NCI-H2227 treated with DMSO at 0.1 percent for 48 hours (cell line): Measurements from ENCODE around the gene PSD2.
A peak's percentile ranks its signal among the peaks of the same experiment; 100 is the strongest.

Experiments used
- DNase-seq: peaks from one replicate; lab custom pipeline; 2025; lab: John Stamatoyannopoulos, UW

Gene PSD2

DNA sequence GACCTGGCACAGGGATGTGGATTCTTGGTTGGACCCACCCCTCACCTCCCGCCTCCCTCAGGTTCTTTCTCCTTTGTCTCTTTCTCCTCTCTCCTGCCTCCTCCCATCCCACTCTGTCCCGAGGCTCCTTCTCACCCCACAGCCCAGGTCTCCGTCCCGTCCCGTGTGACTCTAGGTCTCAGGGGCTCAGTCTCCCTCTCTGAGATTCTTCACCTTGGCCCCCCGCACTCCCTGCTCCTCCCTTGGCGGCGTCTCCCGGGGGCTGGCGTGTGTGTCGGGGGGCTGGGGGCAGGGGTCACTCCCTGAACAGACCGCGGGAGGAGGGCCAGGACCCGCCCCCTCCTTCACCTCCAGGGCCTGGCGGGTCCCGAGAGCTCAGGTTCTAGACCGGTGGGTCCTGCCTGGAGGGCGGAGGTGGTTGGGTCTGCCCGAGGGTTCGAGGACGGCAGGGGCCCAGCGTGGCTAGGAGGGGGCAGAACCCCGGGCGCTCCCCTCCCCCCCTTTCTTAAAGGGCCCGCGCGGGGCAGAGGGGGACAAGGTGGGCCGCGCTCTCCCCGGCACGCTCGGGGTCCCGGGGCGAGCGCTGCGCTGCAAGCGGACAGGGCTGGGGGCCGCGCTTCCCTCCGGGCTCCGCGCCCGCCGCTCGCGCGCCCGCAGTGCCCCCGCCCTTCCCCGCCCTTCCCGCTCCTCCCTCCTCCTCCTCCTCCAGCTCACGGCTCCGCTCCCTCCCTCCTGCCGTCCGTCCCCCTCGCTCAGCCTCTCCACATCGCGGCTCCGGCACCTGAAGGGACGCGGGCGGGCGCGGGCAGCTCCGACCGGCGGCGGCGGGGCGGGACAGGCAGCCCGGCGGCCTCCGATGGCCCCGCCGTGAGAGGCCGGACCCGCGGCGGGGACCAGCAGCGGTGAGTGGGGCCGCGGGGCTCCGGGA is at the start of gene PSD2:
Gene PSD2 (plus strand): TSS at position 735 of the 928 bp plus-strand sequence. CDS start 13,633 bp downstream, outside the sequence.
- no peak for DNase-seq

- DNase-seq, result no peak
Observed at GRCh38 chr5:139746691-139747582, 48.7 kb upstream of the PSD2 start.

DNA sequence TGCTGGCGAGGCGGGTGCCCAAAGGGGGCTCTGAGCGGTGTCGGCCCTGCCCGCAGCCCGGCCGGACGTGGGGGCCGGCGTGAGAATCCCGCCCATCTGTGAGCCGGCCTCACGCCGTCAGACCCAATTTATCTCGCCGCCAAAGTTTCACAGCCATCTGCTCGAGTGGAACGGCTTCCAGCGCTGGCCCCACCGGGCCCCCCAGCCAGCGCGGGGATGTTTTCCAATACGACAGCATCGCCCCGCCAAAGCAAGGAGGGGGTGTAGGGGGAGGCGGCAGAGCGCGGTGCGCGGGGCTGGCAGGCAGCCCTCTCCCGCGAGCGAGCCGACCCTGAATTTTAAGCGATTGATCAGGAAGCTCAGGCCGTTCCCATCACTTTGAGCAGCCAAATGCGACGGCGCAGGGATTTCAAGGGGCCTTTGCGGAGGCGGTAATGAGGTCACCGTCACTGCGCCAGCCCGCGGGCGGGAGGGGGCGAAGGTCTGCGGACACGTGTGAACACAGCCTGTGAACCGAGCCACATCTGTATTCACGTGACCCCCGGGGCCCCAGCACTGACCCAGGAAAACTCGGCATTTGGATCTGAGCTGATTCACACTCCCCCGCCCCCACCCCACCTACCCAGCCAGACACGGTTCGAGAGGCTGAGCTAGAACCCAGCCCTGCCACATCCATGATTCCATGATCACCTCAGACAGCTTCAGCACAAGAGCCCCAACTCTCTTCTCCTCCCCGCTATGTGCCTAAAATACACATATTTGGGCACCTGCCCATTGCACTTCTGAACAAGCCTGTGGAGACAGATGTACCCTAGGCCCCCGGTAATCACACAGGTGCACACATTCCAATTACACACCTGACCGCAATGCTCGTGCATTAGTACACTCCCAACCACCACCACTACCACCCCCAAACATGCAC is 47.8 kb upstream of the PSD2 start:
- peak; percentile 21 for DNase-seq

GRCh38 chr5:139748505-139748826 is 47.1 kb upstream of the PSD2 start:
- no peak for DNase-seq

- peak; percentile 13 for DNase-seq
Observed at GRCh38 chr5:139749242-139749641, 46.4 kb upstream of the PSD2 start.

DNA sequence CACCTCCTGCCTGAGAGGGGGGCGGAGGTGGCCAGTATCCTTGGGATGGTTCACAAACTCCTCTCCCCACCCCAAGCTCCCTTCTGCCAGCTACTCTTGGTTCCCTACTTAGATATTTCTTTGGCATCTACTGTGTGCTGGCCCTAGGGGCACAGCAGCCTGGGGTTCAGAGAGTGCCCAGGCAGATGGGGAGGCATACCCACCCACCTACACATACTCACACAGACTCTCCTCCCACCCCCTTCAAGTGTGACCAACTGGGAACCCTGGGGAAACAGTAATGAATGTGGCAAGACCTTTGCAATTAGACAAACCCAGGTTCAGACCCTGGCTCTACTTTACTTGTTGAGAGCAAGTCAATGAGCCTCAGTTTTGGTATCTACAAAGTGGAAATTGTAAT is 44.4 kb upstream of the PSD2 start:
- DNase-seq, result no peak

DNA sequence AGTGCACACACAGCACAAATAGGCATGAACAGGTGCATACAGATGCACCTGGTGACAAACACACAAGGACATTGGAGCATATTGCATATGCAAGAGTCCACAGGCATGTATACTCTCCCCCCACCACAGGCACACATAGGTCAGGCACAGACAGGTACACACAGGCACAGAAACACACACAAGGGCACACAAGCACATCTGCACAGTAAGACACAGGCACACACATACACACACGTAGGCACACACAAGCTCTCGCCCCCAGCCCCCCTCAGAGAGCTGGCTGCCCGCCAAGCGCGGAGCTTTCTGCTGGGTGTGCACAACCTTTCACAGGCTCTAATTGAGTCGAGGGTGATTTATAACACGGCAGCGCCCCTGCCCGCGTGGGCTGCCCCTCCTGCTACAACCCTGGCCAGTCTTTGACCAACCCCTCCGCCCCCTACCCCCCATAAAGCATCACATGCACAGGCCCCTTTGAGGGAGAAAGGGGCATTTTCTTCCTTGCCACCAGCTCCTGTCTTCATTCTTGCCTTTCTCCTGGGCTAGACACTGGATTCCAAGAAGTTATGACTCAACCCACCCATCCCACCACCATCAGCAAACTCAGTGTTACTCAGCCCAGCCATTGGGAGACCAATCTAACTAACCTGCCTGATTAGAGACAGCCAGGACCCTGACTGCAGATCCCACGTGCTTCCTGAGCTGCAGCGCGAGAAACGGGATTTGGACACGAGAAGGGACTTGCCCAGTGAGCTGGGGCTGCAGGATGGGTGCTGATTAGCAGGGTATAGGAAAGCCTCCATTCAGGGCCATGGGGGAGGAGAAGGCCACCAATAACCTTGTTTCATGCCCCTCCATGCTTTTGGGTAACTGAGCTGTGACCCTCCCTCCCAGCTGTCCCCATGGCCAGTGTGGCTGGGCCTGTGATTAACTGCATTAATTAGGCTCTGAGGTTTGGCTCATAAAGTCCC is 42.8 kb upstream of the PSD2 start:
- peak; percentile 52 for DNase-seq

DNA sequence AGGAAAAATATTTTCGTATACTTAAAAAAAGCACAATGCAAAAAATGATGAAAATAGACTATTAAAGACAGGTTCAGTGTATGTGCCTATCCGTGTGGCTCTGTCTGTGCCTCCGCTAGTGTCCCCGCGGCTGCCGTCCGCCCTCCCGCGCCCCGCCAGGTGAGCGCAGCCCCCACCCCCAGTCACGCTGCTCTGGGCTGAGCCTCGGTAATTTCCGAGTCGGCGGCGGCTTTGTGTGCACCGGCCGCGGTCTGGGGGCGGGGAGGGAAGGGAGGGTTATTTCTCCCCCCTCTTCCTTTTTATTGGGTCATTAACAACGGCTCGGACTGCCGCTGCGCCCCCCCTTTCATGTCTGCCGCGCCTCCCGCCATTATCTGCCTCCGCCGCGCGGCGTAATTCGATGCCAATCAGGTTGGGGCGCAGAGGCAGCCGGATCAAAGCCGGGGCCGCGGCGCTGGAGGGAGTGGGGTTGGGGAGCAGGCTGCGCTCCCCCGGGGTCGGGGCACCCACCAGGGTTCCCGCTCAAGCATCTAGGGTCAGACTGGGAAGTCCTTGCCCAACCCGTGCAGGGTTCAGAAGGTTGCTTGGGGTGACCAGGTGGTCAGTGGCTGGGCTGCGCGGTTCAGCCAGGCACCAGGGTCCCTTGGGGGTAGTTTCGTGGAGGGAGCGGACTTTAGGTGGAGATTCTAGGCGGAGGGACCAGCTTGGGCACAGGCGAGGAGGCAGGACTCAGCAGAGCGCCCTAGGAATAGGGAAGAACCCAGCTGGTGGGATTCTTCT is 39.5 kb upstream of the PSD2 start:
- peak; percentile 53 for DNase-seq

GRCh38 chr5:139756971-139757370 is 38.6 kb upstream of the PSD2 start:
- no peak for DNase-seq

DNA sequence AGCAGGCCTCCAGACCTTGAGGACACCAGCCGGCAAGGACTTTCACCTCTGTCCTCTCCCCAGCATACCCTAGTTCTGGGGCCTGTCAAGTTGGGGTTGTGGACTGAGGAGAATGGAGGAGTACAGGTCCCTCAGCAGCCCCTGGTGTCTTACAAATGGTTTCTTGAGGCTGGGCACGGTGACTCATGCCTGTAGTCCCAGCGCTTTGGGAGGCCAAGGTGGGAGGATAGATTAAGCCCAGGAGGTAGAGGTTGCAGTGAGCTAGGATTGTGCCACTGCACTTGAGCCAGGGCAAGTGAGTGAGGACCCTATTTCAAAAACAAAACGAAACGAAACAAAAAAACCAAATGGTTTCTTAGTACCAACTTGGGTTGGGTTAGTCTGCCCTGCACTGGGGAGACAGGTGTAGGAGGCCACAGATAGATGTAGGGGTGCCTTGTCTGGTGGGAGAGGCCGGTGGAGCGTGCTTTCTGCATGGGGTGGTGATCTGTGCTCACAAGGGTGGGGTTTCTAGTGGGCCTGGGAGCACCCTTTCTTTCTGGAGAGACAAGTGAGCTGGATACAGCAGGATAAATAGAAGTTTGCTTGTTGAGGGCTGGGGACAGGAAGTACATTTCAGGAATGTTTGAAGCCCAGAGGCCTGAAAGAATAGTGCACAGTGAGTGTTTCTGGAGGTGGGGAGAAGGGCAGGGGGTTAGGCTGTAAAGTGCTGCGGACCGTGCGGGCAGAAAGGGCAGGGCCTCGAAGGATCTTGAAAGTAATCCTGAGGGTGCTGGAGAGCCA is 37.7 kb upstream of the PSD2 start:
- DNase-seq, result no peak

- no peak for DNase-seq
Observed at GRCh38 chr5:139758510-139759075, 37.0 kb upstream of the PSD2 start.

DNA sequence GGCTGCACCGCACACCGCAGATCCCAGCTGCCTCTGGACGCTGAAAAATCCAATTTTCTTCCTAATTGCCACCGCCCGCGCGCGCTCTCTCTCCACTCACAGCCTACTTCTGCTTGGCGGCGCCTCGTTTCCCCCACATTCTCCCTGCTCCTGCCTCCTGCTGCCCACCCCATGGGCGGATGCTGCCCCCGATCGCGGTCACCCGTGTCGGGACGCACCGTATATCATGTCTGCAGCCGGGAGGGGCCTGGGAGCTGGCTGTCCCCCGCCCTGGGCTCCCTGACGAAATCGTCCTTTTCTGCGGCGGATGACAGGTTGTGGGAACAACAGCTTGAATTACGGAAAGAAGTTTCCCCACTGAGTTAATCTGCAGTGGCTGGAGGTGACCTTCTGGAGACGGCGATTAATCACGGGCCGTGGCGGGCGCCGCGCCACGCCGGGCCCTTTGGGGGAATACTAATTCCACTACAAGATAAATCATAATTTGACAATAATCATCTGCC is 36.3 kb upstream of the PSD2 start:
- no peak for DNase-seq

DNA sequence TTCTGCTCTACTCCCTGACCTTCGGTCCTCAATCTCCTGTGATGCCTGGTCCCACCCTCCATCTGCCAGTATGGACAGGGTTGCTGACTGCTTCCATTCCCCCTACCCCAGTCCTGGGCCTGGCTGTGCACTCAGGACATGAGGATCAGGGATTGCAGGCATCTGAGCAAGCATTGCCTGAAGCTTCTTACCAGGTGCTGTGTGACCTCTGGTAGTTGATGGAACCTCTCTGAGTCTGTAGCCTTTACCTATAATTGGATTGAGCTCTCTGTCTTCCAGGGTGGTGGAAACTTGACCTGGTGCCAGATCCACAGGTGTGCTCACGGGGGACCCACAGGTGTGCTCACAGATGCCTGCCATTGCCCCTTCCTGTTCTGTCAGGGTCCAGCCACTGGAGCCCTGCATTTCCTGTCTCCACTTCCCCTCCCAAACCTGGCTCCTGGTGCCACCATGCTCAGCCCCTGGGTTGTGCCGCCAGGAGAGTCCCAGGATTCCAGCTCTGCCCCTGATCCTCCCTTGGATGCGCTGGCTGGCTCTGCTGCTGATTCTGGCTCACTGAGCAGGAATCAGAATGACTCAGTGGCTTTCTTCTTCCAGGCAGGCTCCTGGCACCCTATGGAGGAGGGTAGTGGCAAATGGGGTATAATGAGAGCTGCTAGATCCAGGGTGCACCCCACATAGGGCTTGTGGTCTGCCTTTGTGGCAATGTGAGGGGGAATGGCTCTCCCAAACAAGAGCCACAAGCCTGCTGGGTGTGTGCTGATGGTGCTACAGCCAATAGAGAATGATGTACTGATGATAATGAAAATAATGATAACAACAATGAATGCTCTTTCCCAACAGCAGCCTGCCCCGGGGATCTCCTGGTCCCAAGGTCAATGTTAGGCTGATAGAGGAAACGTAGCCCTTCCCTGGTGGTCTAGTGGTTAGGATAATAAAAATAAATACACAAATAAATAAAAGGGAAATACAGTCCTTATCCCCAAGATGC is 35.2 kb upstream of the PSD2 start:
- DNase-seq, result no peak

- no peak for DNase-seq
Observed at GRCh38 chr5:139761057-139761450, 34.6 kb upstream of the PSD2 start.

- DNase-seq, result no peak
Observed at GRCh38 chr5:139761501-139761900, 34.1 kb upstream of the PSD2 start.

- no peak for DNase-seq
Observed at GRCh38 chr5:139762615-139763170, 32.9 kb upstream of the PSD2 start.
